Measurements from ENCODE around the gene THEMIS2. TPM values are rescaled to one million over a fixed set of nuclear protein-coding genes. Genes with fewer than 3 reads are reported as not detected.

THEMIS2 gene
- polyA plus RNA-seq, 5 donors: 5.2 to 8.8 (median 6.1) TPM

- no peak for DNase-seq
These were observed 12.8 kb downstream of the THEMIS2 start for GRCh38 chr1:27885114-27885528.

GRCh38 chr1:27885621-27886352 is 13.4 kb downstream of the THEMIS2 start:
- no peak for DNase-seq

GRCh38 chr1:27886353-27886679 is 14.0 kb downstream of the THEMIS2 start:
- DNase-seq: no peak

- no peak for DNase-seq
These were observed 14.4 kb downstream of the THEMIS2 start for GRCh38 chr1:27886744-27887143.

- no peak for DNase-seq
These were observed 15.1 kb downstream of the THEMIS2 start for GRCh38 chr1:27887215-27888021.

GRCh38 chr1:27889506-27889905 is 17.2 kb downstream of the THEMIS2 start:
- no peak for DNase-seq

GRCh38 chr1:27891196-27891889 is 19.0 kb downstream of the THEMIS2 start:
- no peak for DNase-seq

- DNase-seq: no peak
These were observed 22.2 kb downstream of the THEMIS2 start for GRCh38 chr1:27894521-27894920.

- peak in 1 of 2 donors; percentile 28 for DNase-seq
These were observed 34.4 kb downstream of the THEMIS2 start for GRCh38 chr1:27906759-27907158.

GRCh38 chr1:27912429-27912828 is 40.1 kb downstream of the THEMIS2 start:
- DNase-seq: no peak

GRCh38 chr1:27915082-27915575 is 42.8 kb downstream of the THEMIS2 start:
- no peak for DNase-seq

GRCh38 chr1:27922272-27922671 is 49.9 kb downstream of the THEMIS2 start:
- DNase-seq: no peak

- no peak for DNase-seq
These were observed 56.0 kb downstream of the THEMIS2 start for GRCh38 chr1:27928216-27928954.

- DNase-seq: no peak
These were observed 58.8 kb downstream of the THEMIS2 start for GRCh38 chr1:27931184-27931583.

GRCh38 chr1:27931759-27932158 is 59.4 kb downstream of the THEMIS2 start:
- DNase-seq: no peak

- peak; percentile 25 to 36 for DNase-seq
These were observed 62.6 kb downstream of the THEMIS2 start, which contains the start of gene SMPDL3B for GRCh38 chr1:27934818-27935549. Gene SMPDL3B, plus strand, starts transcription at chr1:27935000. Its CDS starts 184 bp downstream, at chr1:27935184.

- DNase-seq: no peak
These were observed 63.4 kb downstream of the THEMIS2 start for GRCh38 chr1:27935721-27936120.
